GM06990 (cell line): ENCODE results near the gene ARHGEF12.

Experiments used
- DNase-seq: peaks from one replicate; pipeline ENCODE4 v3.0.0-alpha.2; 2011; ENCODE audit not compliant: insufficient read length; ENCODE audit errors: extremely low read depth
- H3K27me3 ChIP-seq: replicated peaks from 2 replicates; pipeline ENCODE4 v1.6.0; 2011; ENCODE audit warnings: low read length; ENCODE audit not compliant: control insufficient read depth, insufficient read depth
- H3K36me3 ChIP-seq: 2 replicates; pipeline ENCODE4 v1.5.1; 2011; ENCODE audit warnings: low read length; ENCODE audit not compliant: control insufficient read depth, insufficient read depth
- H3K4me3 ChIP-seq: replicated peaks from 2 replicates; pipeline ENCODE4 v1.5.1; 2011; ENCODE audit warnings: low read depth, mild to moderate bottlenecking, control low read depth, low read length
- TF ChIP-seq, protein P1 (sequence below): IDR thresholded peaks from 2 replicates; pipeline ENCODE4 v1.5.1; 2011; ENCODE audit warnings: low read length, control low read depth, mild to moderate bottlenecking, inconsistent platforms; ENCODE audit not compliant: insufficient read depth, poor library complexity, severe bottlenecking

Gene ARHGEF12

DNA sequence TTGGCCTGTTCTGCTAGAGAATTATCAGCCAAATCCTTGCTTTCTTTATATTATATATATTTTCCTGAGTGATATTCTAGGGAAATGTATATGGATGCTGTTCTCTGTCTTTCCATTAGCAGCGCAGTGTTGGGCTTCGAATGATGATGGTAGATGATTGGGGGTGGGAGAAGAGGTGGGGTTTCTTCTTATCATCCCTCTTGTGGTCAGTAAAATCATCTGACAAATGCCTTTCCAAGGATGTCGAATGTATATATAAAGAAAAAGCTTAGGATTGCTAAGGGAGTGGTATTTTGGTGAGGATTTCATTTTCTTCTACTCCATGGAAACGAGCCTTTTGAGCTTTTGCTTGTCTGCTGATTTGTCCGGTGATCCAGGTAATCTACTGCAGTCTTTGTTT is 48.9 kb downstream of the ARHGEF12 start:
- DNase-seq = no peak
- no peaks in the 10 kb centered on the region for H3K27me3 ChIP-seq
- no peaks in the 10 kb centered on the region for H3K36me3 ChIP-seq
- no peak overlapping the region for H3K4me3 ChIP-seq
- TF ChIP-seq, protein P1, sequence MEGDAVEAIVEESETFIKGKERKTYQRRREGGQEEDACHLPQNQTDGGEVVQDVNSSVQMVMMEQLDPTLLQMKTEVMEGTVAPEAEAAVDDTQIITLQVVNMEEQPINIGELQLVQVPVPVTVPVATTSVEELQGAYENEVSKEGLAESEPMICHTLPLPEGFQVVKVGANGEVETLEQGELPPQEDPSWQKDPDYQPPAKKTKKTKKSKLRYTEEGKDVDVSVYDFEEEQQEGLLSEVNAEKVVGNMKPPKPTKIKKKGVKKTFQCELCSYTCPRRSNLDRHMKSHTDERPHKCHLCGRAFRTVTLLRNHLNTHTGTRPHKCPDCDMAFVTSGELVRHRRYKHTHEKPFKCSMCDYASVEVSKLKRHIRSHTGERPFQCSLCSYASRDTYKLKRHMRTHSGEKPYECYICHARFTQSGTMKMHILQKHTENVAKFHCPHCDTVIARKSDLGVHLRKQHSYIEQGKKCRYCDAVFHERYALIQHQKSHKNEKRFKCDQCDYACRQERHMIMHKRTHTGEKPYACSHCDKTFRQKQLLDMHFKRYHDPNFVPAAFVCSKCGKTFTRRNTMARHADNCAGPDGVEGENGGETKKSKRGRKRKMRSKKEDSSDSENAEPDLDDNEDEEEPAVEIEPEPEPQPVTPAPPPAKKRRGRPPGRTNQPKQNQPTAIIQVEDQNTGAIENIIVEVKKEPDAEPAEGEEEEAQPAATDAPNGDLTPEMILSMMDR = no peak

DNA sequence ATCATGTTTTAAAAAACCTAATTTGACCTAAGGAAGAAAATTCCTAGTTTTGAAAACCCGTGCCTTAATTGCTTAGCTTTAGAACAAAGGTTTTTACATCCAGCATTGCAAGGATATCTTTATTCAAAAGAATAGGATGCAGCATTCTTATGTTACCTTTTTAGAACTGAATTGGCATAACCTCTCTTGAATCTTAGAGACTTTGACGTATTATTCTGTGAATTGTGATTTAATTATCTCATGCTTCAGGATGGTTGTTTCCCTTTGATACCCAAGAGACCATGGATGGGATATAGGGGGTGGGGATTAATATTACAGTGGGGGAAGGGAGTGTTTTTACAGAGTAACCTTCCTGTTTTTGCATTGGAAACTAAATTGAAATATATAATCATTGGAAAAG is 49.4 kb downstream of the ARHGEF12 start:
- no peak overlapping the region for H3K4me3 ChIP-seq
- no peaks in the 10 kb centered on the region for H3K27me3 ChIP-seq
- H3K36me3 ChIP-seq = no peaks in the 10 kb centered on the region
- TF ChIP-seq, protein P1 = no peak
- no peak for DNase-seq

DNA sequence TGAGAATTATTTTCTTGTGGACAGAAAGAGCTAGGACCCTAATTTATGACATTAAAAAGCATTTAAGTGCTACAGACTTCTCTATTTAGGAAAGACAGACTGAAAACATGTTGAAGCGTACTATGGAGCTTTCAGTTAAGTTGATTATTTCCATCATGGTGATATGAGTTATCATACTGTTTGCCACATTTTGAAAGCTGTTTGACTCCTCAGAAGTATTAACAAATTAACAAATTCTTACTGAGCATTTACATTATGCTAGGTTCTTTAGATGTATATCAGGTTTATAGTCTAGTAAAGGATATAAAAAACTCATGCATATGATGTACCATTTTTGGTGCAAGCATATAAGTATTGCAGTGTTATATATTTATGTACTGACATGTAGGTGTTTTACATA is 50.1 kb downstream of the ARHGEF12 start:
- TF ChIP-seq, protein P1 = no peak
- Histone ChIP-seq H3K36me3 (no peaks in the 10 kb centered on the region), H3K4me3 (no peak overlapping the region), H3K27me3 (no peaks in the 10 kb centered on the region)
- no peak for DNase-seq

DNA sequence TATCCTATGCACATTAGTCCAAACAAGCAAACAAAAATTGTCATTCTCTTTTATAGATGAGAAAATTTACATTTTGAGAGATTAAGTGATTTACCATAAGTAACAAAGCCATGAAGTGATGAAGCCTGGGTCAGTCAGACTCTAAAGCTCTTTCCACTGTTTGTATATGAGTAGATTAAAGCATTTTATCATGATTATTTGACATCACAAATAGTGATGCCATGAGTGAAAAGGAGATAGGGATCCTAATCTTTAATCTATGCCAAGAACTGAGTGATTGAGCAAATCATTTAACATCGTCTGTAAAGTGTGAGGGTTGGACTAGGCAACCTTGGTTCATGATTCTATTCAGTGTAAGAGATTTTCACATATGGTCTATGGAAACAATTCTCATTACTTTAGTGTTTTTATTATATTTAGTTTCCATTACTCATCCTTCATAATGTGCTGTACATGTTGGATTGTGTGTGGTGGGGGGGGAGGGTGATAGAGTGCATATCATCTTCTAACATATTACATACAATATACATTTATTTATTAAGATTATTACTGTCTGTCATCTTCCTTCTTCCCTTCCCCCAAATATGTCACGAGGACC is 50.7 kb downstream of the ARHGEF12 start:
- DNase-seq = no peak
- TF ChIP-seq, protein P1 = no peak
- no peaks in the 10 kb centered on the region for H3K36me3 ChIP-seq
- no peak overlapping the region for H3K4me3 ChIP-seq
- no peaks in the 10 kb centered on the region for H3K27me3 ChIP-seq

DNA sequence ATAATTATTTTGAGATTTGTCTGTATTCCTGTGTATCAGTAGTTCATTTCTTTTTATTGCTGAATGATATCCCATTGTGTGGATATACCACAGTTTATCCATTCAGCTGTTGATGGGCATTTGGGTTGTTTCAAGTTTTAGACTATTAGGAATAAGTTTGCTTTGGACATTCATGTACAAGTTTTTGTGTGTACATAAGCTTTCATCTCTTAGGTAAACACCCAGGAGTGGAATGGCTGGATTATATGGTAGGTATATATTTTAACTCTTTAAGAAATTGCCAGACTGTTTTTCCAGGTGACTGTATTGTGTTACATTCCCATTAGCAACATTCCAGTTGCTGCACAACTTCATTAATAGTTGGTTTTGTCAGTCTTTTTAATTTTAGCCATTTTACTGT is 52.0 kb downstream of the ARHGEF12 start:
- no peaks in the 10 kb centered on the region for H3K36me3 ChIP-seq
- TF ChIP-seq, protein P1 = no peak
- DNase-seq = no peak
- H3K4me3 ChIP-seq = no peak overlapping the region
- no peaks in the 10 kb centered on the region for H3K27me3 ChIP-seq
